Body of pancreas (tissue), 4 donors: ENCODE measurements around the gene LENG1.

Source experiments
- CTCF ChIP-seq, 7 experiments: fragments of 450-650 bp in 4 of 7; fragments of 200-600 bp in 3 of 7; sonication (generic) in 3 of 7; IDR thresholded peaks; one replicate each; pipeline ENCODE4 v1.5.1; 2016 to 2019; ENCODE audit warnings: antibody characterized with exemption in 7 of 7
- POLR2A ChIP-seq, 3 donors: fragments of 450-650 bp; IDR thresholded peaks; one replicate each; pipeline ENCODE4 v1.6.1; 2016; ENCODE audit warnings: antibody characterized with exemption in 3 of 3, mild to moderate bottlenecking in 2 of 3

- TF ChIP-seq CTCF (IDR thresholded peaks at IDR 0.05): no peak
- TF ChIP-seq POLR2A (IDR thresholded peaks at IDR 0.05): no peak
Observed at GRCh38 chr19:54142166-54142780, 17.2 kb downstream of the LENG1 start.
